IgD-negative memory B cell (primary cell): ENCODE measurements around the gene MAGED2. TPM values are rescaled to one million over a fixed set of nuclear protein-coding genes. Genes with fewer than 3 reads are reported as not detected.

Source experiments
- H3K27ac Mint-ChIP-seq, 3 donors: one replicate each; pipeline ENCODE4 v1.8.0; 2020 to 2022; ENCODE audit warnings: mild to moderate bottlenecking in 3 of 3, mixed read lengths in 3 of 3, moderate library complexity in 1 of 3
- H3K27me3 Mint-ChIP-seq: one replicate; pipeline ENCODE4 v1.8.0; 2021; ENCODE audit warnings: mixed read lengths
- H3K36me3 Mint-ChIP-seq: one replicate; pipeline ENCODE4 v1.8.0; 2020; ENCODE audit warnings: mild to moderate bottlenecking, mixed read lengths
- H3K4me1 Mint-ChIP-seq, 3 donors: one replicate each; pipeline ENCODE4 v1.8.0; 2020 to 2022; ENCODE audit warnings: mixed read lengths in 3 of 3, mild to moderate bottlenecking in 1 of 3
- H3K4me3 Mint-ChIP-seq, 4 donors: one replicate each; pipeline ENCODE4 v1.8.0; 2020 to 2022; ENCODE audit warnings: mild to moderate bottlenecking in 4 of 4, mixed read lengths in 4 of 4, moderate library complexity in 3 of 4
- H3K9me3 Mint-ChIP-seq, 3 donors: one replicate each; pipeline ENCODE4 v1.8.0; 2020 to 2021; ENCODE audit warnings: mixed read lengths in 3 of 3, mild to moderate bottlenecking in 1 of 3
- polyA plus RNA-seq: library from polyadenylated mRNA; unstranded; fragments of 300-500 nt; fragmentation: Illumina TruSeq; gene quantifications from one replicate; pipeline ENCODE4 v1.2.3, GENCODE V29; 2021

Gene MAGED2
- polyA plus RNA-seq, 1 donor from 2014 or later = 64.3 TPM

- Mint-ChIP-seq H3K9me3 (peaks cover 0 to 2% (median 0%) of the 10 kb centered on the region in 3 donors), H3K27me3 (peaks cover 3% of the 10 kb centered on the region), H3K27ac (peak overlapping the region; percentile 60 to 97 (median 95)), H3K4me3 (peak overlapping the region; percentile 77 to 98 (median 93)), H3K4me1 (peaks cover 5 to 10% (median 5%) of the 10 kb centered on the region in 3 donors), H3K36me3 (no peaks in the 10 kb centered on the region)
Measured at GRCh38 chrX:54808605-54809483, 1.3 kb downstream of the MAGED2 start.

DNA sequence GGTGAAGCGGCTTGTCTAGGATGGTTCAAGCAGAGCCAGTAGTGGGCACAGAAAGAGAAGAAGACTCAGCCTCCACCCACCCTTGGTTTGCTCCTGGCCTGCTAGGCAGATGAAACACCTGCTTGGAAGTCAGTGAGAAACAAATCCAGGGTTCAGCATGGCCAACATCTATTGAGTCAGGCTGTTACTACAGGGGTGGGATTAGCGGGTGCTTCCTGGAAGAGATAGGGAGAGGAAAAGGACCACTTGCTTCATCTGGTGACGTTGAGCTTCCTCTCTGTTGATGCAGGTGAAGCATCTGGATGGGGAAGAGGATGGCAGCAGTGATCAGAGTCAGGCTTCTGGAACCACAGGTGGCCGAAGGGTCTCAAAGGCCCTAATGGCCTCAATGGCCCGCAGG is 3.0 kb downstream of the MAGED2 start:
- no peaks in the 10 kb centered on the region for H3K36me3 Mint-ChIP-seq
- H3K9me3 Mint-ChIP-seq = peaks cover 0 to 2% (median 0%) of the 10 kb centered on the region in 3 donors
- peaks cover 5 to 10% (median 5%) of the 10 kb centered on the region in 3 donors for H3K4me1 Mint-ChIP-seq
- peaks cover under 1% of the 10 kb centered on the region for H3K27me3 Mint-ChIP-seq
- peak overlapping the region in 2 of 4 donors; percentile 17 to 25 for H3K4me3 Mint-ChIP-seq
- H3K27ac Mint-ChIP-seq = no peak overlapping the region

DNA sequence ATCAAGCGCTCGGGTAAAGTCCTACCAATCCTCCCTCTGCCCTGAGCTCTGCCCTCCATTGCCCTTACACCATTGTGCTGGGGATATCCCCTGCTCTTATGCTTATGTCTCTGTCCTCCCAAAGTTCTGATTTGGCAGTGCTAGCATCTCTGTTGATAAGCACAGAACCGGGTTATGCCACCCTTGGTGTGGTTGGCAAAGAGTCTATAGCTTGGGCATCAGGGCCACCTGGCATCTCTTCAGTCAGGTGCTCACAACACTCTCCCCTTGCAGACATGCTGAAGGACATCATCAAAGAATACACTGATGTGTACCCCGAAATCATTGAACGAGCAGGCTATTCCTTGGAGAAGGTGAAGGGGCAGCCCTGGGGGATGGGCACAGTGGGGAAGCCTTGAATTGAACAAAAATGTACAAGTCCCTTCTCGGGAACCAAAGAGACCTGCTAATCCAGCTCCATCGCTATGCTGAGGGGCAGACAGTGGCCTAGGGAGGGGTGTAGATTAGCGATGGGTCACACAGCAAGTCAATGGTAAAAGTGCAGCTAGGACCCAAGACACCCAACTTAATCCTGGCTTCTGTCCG is 3.8 kb downstream of the MAGED2 start:
- H3K27me3 Mint-ChIP-seq = no peaks in the 10 kb centered on the region
- H3K4me3 Mint-ChIP-seq = peak overlapping the region in 3 of 4 donors; percentile 18 to 43 (median 31)
- peaks cover 0 to 2% (median 0%) of the 10 kb centered on the region in 3 donors for H3K9me3 Mint-ChIP-seq
- peaks cover 2% of the 10 kb centered on the region for H3K36me3 Mint-ChIP-seq
- H3K4me1 Mint-ChIP-seq = peaks cover 5 to 10% (median 5%) of the 10 kb centered on the region in 3 donors
- H3K27ac Mint-ChIP-seq = no peak overlapping the region

- Mint-ChIP-seq H3K9me3 (peaks cover 0 to 2% (median 0%) of the 10 kb centered on the region in 3 donors), H3K36me3 (peaks cover 5% of the 10 kb centered on the region), H3K27me3 (no peaks in the 10 kb centered on the region), H3K4me3 (no peak overlapping the region), H3K27ac (no peak overlapping the region), H3K4me1 (peaks cover 5 to 12% (median 5%) of the 10 kb centered on the region in 3 donors)
Measured at GRCh38 chrX:54812306-54812705, 4.8 kb downstream of the MAGED2 start.

DNA sequence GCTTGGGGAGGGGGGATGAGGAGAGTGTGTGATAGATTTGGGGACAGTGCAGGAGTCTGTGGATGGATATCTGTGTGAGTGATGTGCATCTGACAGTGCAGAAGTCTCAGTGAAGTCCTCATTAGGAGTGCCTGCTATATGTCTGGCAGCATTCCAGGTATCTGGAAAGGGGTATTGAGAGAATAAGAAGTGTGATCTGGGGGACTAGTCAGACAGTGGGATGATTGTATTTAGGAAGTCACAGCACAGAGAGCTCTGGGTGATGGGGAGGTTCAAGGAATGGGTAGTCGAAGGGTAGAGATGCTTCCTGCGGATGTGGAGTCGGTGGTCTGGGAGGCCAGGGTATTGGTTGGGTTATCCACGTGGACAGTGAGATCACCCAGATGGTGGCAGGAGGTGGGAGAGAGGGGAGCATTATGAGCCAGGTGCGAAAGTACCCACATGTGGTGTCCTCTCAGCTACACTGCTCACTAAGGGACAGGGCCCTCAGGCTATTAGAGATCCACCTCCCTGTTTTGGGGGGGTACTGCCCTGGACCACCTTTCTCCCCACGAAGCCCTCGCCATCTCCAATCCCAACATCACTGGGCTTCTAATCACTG is 9.8 kb downstream of the MAGED2 start:
- H3K27ac Mint-ChIP-seq = no peak overlapping the region
- H3K4me3 Mint-ChIP-seq = no peak overlapping the region
- no peaks in the 10 kb centered on the region for H3K27me3 Mint-ChIP-seq

GRCh38 chrX:54818221-54818620 is 10.7 kb downstream of the MAGED2 start:
- Mint-ChIP-seq H3K27me3 (no peaks in the 10 kb centered on the region), H3K36me3 (peaks cover 5% of the 10 kb centered on the region), H3K4me1 (peaks cover 0 to 7% (median 5%) of the 10 kb centered on the region in 3 donors), H3K4me3 (no peak overlapping the region), H3K27ac (peak overlapping the region in 1 of 3 donors; percentile 40), H3K9me3 (no peaks in the 10 kb centered on the region)

More for the DNA sequence above, 9.8 kb downstream of the MAGED2 start:
- H3K4me1 Mint-ChIP-seq = peaks cover 0 to 7% (median 5%) of the 10 kb centered on the region in 3 donors
- H3K9me3 Mint-ChIP-seq = no peaks in the 10 kb centered on the region
- H3K36me3 Mint-ChIP-seq = peaks cover 5% of the 10 kb centered on the region

- Mint-ChIP-seq H3K27ac (no peak overlapping the region), H3K4me1 (peaks cover 2 to 7% (median 5%) of the 10 kb centered on the region in 3 donors), H3K27me3 (no peaks in the 10 kb centered on the region), H3K9me3 (no peaks in the 10 kb centered on the region), H3K4me3 (no peak overlapping the region), H3K36me3 (peaks cover 5% of the 10 kb centered on the region)
Measured at GRCh38 chrX:54819201-54819600, 11.7 kb downstream of the MAGED2 start.

- Mint-ChIP-seq H3K36me3 (peaks cover 5% of the 10 kb centered on the region), H3K4me3 (no peak overlapping the region), H3K27ac (no peak overlapping the region)
Measured at GRCh38 chrX:54820737-54821136, 13.2 kb downstream of the MAGED2 start.

GRCh38 chrX:54821310-54821709 is 13.8 kb downstream of the MAGED2 start:
- H3K4me1 Mint-ChIP-seq = peaks cover 3 to 7% (median 5%) of the 10 kb centered on the region in 3 donors
- H3K27me3 Mint-ChIP-seq = no peaks in the 10 kb centered on the region
- H3K27ac Mint-ChIP-seq = no peak overlapping the region
- H3K4me3 Mint-ChIP-seq = no peak overlapping the region
- peaks cover 4% of the 10 kb centered on the region for H3K36me3 Mint-ChIP-seq
- no peaks in the 10 kb centered on the region for H3K9me3 Mint-ChIP-seq

More at GRCh38 chrX:54820737-54821136, 13.2 kb downstream of the MAGED2 start:
- Mint-ChIP-seq H3K27me3 (no peaks in the 10 kb centered on the region), H3K9me3 (no peaks in the 10 kb centered on the region), H3K4me1 (peaks cover 2 to 7% (median 5%) of the 10 kb centered on the region in 3 donors)

DNA sequence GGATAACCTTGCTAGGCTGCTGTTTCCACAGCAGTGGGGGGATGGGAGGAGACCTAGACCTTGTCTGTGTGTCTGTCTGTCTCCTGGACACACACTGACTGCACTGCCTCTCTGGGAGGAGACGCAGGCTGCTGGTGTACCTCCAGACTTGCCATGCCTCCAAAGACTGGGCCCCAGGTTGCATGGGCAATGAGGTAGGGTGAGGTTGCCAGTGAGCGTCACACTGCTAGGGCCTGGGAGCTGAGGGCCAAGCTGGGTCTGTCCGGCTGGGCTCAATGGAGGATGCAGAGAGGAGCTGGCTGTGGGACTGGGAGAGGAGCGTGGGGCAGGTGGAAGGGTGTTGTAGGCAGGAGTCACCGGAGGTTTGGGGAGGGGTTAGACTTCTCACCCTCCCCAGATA is 16.6 kb downstream of the MAGED2 start:
- Mint-ChIP-seq H3K36me3 (peaks cover 2% of the 10 kb centered on the region), H3K4me3 (peak overlapping the region in 1 of 4 donors; percentile 66), H3K27me3 (no peaks in the 10 kb centered on the region), H3K27ac (no peak overlapping the region), H3K4me1 (peaks cover 0 to 4% (median 3%) of the 10 kb centered on the region in 3 donors), H3K9me3 (peaks cover 0 to 2% (median 0%) of the 10 kb centered on the region in 3 donors)

- H3K27me3 Mint-ChIP-seq = no peaks in the 10 kb centered on the region
- peaks cover 0 to 2% (median 0%) of the 10 kb centered on the region in 3 donors for H3K9me3 Mint-ChIP-seq
- H3K4me1 Mint-ChIP-seq = peaks cover 0 to 3% (median 0%) of the 10 kb centered on the region in 3 donors
- H3K4me3 Mint-ChIP-seq = no peak overlapping the region
- no peak overlapping the region for H3K27ac Mint-ChIP-seq
- H3K36me3 Mint-ChIP-seq = peaks cover 2% of the 10 kb centered on the region
Measured at GRCh38 chrX:54824722-54825121, 17.2 kb downstream of the MAGED2 start.

DNA sequence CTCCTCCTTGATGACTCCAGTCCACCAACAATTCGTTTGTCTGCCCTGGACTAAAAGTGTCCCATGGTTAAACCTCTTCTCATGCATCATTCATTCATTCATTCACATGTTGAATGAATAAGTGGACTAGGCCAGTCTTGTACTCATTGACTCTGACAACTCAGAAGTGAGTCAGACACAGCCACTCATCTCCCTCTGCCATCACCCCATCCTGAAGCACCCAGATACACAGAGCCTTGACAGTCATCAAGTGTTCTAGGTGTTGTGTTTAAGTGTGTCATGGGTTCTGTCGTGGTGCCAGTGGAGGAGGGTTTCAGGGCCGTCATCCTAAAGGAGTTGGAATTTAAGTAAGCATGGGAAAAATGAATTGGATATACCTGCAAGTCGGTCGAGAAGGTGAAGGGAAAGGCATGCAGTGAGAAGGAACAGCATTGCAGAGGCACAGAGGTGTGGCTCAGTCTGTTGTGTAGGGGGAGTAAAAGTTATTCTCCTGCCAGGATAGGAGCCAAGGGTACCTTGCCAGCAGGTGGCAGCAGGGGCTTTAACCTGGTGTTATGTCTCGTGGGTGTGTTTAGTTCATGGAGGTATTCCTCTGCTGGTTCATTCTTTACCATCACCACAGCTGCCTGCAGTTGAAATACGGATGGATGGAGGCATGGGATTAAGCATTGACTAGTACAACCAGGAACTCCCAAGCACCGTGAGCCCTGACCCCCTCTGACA is 18.3 kb downstream of the MAGED2 start:
- Mint-ChIP-seq H3K9me3 (peaks cover 0 to 2% (median 0%) of the 10 kb centered on the region in 3 donors), H3K27ac (peak overlapping the region in 1 of 3 donors; percentile 71), H3K36me3 (peaks cover 2% of the 10 kb centered on the region), H3K27me3 (no peaks in the 10 kb centered on the region), H3K4me3 (no peak overlapping the region), H3K4me1 (peaks cover 0 to 3% (median 0%) of the 10 kb centered on the region in 3 donors)

DNA sequence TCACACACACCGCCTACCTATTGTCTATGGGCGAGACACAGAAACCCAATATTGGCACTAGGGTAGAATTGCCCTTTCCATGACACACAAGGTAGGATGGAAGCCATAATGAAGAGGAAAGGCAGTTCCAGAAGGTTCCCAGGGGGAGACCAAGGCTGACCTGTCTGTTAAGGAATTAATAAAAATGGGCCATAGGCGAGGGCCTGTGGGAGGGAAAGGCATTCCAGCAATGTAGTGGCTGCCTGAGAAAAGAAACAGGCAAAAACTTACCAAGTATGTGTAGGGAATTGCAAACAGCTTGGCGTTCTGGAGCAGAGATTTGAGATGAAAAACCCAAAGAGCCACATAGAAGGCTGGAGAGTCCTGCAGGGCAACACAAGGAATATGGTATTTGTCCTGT is 19.1 kb downstream of the MAGED2 start:
- H3K4me3 Mint-ChIP-seq = no peak overlapping the region
- peaks cover 0 to 5% (median 0%) of the 10 kb centered on the region in 3 donors for H3K9me3 Mint-ChIP-seq
- H3K36me3 Mint-ChIP-seq = peaks cover 2% of the 10 kb centered on the region
- H3K27ac Mint-ChIP-seq = peak overlapping the region in 1 of 3 donors; percentile 71
- H3K27me3 Mint-ChIP-seq = no peaks in the 10 kb centered on the region
- peaks cover 0 to 3% (median 0%) of the 10 kb centered on the region in 3 donors for H3K4me1 Mint-ChIP-seq

DNA sequence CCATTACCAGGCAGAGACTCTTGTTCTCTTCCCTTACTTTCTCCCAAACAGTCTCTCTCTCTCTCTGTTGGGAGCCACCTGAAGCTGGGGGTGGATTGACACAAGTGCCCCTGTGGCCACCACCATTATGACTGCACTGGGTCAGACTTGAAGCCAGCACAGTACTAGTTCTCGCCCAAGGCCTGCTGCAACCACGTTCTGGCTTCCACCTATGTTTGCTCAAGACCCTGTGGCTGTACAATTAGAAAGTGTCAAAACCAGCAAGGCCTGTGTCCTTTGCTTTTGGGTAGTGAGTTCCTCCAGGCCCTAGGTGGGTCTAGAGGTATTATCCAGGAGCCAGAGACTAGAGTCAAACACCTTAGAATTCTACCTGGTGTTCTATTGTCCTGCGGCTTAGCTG is 31.0 kb downstream of the MAGED2 start:
- Mint-ChIP-seq H3K4me1 (no peaks in the 10 kb centered on the region), H3K4me3 (no peak overlapping the region), H3K27ac (no peak overlapping the region), H3K36me3 (no peaks in the 10 kb centered on the region), H3K9me3 (no peaks in the 10 kb centered on the region), H3K27me3 (peaks cover 12% of the 10 kb centered on the region)
